GM12878 (cell line): ENCODE measurements around the gene ATP6V0A1.

ENCODE experiments used
- ASH2L ChIP-seq: fragments of 300-600, 200-600 bp; sonication (generic); IDR thresholded peaks from 2 replicates; pipeline ENCODE4 v1.6.1; 2017; ENCODE audit warnings: low read depth, mild to moderate bottlenecking, borderline replicate concordance
- POLR2A ChIP-seq: IDR thresholded peaks from 2 replicates; pipeline ENCODE4 v1.6.1; 2011; ENCODE audit warnings: low read depth, mild to moderate bottlenecking, low read length
- RCOR1 ChIP-seq: conservative IDR thresholded peaks from 2 replicates; pipeline ENCODE4 v1.6.1; 2012; ENCODE audit warnings: low read depth, low read length, improper control_type of control experiment
- YY1 ChIP-seq: IDR thresholded peaks from 2 replicates; pipeline ENCODE4 v1.6.1; 2011; ENCODE audit warnings: low read depth, mild to moderate bottlenecking, low read length
- TF ChIP-seq, protein P1 (sequence below), 3 experiments: IDR thresholded peaks in 2 of 3; conservative IDR thresholded peaks in 1 of 3; 2 replicates each; pipeline ENCODE4 v1.5.1; 2011; ENCODE audit warnings: low read depth in 3 of 3, low read length in 3 of 3, mild to moderate bottlenecking in 3 of 3, control low read depth in 2 of 3, moderate library complexity in 2 of 3, inconsistent platforms in 1 of 3, mixed read lengths in 1 of 3; ENCODE audit not compliant: control insufficient read depth in 2 of 3, insufficient read depth in 1 of 3; ENCODE audit errors: extremely low read depth in 1 of 3
- TF ChIP-seq, protein P2 (sequence below): IDR thresholded peaks from 2 replicates; pipeline ENCODE4 v1.6.1; 2012; ENCODE audit warnings: low read depth, low read length, improper control_type of control experiment
- TF ChIP-seq, protein P3 (sequence below): IDR thresholded peaks from 2 replicates; pipeline ENCODE4 v1.6.1; 2012; ENCODE audit warnings: low read length, inconsistent platforms

DNA sequence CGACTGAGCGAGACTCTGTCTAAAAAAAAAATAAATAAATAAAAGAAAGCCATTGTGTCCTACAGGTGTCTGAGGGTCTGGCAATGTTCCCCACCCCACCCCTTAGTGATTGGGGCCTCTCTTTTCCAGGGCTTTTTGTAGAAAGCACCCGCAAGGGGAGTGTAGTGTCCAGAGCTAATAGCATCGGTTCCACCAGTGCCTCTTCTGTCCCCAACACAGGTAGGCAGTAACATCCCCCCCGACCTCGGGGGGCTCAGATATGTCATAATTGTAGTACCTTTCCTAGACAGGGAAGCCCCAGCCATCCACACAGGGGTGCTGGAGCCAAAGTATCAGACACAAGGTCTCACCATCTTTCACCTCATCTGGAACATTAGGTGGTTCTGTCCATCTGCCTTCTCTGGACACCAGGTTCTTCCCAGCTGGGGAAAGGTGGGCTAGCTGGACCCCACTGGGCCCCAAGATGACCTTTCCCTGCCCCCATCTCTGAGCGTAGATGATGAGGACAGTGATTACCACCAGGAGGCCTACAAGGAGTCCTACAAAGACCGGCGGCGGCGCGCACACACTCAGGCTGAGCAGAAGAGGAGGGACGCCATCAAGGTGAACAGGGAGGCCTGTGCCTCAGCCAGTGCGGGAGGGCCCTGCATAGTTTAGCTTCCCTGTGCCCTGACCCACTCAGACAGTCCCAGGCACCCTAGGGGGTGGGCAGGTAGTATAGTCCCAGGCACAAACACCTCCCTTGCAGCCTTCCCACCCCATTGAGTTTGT, 109.8 kb downstream of the ATP6V0A1 start:
- no peak for TF ChIP-seq POLR2A
- TF ChIP-seq, protein P1, sequence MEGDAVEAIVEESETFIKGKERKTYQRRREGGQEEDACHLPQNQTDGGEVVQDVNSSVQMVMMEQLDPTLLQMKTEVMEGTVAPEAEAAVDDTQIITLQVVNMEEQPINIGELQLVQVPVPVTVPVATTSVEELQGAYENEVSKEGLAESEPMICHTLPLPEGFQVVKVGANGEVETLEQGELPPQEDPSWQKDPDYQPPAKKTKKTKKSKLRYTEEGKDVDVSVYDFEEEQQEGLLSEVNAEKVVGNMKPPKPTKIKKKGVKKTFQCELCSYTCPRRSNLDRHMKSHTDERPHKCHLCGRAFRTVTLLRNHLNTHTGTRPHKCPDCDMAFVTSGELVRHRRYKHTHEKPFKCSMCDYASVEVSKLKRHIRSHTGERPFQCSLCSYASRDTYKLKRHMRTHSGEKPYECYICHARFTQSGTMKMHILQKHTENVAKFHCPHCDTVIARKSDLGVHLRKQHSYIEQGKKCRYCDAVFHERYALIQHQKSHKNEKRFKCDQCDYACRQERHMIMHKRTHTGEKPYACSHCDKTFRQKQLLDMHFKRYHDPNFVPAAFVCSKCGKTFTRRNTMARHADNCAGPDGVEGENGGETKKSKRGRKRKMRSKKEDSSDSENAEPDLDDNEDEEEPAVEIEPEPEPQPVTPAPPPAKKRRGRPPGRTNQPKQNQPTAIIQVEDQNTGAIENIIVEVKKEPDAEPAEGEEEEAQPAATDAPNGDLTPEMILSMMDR (IDR thresholded peaks at IDR 0.05 in 2 of 3, conservative IDR thresholded peaks at IDR 0.05 in 1 of 3; ENCODE audit: control insufficient read depth in 2 of 3, extremely low read depth in 1 of 3, insufficient read depth in 1 of 3, low read depth in 3 of 3, low read length in 3 of 3): no peak
- TF ChIP-seq, protein P2, sequence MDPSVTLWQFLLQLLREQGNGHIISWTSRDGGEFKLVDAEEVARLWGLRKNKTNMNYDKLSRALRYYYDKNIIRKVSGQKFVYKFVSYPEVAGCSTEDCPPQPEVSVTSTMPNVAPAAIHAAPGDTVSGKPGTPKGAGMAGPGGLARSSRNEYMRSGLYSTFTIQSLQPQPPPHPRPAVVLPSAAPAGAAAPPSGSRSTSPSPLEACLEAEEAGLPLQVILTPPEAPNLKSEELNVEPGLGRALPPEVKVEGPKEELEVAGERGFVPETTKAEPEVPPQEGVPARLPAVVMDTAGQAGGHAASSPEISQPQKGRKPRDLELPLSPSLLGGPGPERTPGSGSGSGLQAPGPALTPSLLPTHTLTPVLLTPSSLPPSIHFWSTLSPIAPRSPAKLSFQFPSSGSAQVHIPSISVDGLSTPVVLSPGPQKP: no peak
- TF ChIP-seq, protein P3, sequence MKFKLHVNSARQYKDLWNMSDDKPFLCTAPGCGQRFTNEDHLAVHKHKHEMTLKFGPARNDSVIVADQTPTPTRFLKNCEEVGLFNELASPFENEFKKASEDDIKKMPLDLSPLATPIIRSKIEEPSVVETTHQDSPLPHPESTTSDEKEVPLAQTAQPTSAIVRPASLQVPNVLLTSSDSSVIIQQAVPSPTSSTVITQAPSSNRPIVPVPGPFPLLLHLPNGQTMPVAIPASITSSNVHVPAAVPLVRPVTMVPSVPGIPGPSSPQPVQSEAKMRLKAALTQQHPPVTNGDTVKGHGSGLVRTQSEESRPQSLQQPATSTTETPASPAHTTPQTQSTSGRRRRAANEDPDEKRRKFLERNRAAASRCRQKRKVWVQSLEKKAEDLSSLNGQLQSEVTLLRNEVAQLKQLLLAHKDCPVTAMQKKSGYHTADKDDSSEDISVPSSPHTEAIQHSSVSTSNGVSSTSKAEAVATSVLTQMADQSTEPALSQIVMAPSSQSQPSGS: no peak
- TF ChIP-seq ASH2L: no peak
- no peak for TF ChIP-seq RCOR1
- no peak for TF ChIP-seq YY1
